ENCODE measurements around the gene IRF7. TPM values are rescaled to one million over a fixed set of nuclear protein-coding genes. Genes with fewer than 3 reads are reported as not detected.

IRF7 gene
- total and polyA plus RNA-seq, 2 donors (not counting 3 experiments of a cell fraction or from before 2014, with no cell fraction given), result 12.6 to 14.7 TPM

DNA sequence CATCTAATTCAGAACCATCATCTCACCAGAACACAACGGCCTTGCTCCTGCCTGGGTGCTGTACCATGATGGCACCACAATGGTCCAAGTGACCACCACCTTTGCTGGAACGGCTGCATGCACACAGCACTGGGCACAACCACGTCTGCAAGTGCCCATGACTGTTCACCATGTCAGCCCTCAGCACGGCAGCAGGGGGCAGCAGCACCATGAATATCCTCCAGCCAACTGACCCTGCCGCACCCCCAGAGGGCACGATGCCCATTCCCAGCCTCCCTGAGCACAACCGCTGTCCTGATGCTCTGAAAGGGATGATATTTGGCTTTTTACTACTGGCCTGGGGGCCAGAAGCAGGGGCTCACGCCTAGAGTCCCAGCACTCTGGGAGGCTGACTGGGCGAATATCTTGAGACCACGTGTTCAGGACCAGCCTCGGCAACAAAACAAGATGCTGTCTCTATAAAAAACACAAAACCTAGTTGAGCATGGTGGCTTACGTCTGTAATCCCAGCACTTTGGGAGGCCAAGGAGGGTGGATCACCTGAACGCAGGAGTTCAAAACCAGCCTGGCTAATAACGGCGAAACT, 47.0 kb upstream of the IRF7 start:
- CTCF ChIA-PET, result interaction anchor here (0.6 to 1.4 kb wide), 7 partner anchors 11 to 66 kb away, joined by 3 to 10 read pairs (median 3); no protein-coding TSS in a partner anchor
- intact Hi-C loops (cut with micrococcal nuclease), result loop anchor here (1.0 kb wide), 2 partner anchors 61 to 66 kb away; no protein-coding TSS in a partner anchor
- no peak overlapping the region for H2AFZ ChIP-seq (ENCODE audit: low read depth, low read length)

More for the DNA sequence above, 47.0 kb upstream of the IRF7 start:
- FAIRE-seq (peak; percentile 93), DNase-seq (ENCODE audit: low read depth, low spot score) (peak; percentile 54)
- no peaks in the 10 kb centered on the region for H3K27me3 ChIP-seq (ENCODE audit: control insufficient read depth in 2 of 2, insufficient read depth in 2 of 2, low read length in 2 of 2)
- no peak for TF ChIP-seq EZH2 (IDR thresholded peaks at IDR 0.05; ENCODE audit: borderline replicate concordance, low read depth, low read length, severe bottlenecking)
- TF ChIP-seq CTCF (IDR thresholded peaks at IDR 0.05; ENCODE audit: extremely low read depth in 1 of 2, insufficient read depth in 1 of 2, low read depth in 1 of 2, low read length in 2 of 2), result peak; percentile 76 to 86
- no peak for TF ChIP-seq POLR2A (IDR thresholded peaks at IDR 0.05; ENCODE audit: low read depth, low read length)
- TF ChIP-seq MAX (IDR thresholded peaks at IDR 0.05; ENCODE audit: insufficient read depth, insufficient read length), result no peak
- no peak for TF ChIP-seq POLR2AphosphoS5 (IDR thresholded peaks at IDR 0.05; ENCODE audit: insufficient read depth, low read depth, low read length)
- no peak overlapping the region for H3K4me2 ChIP-seq (ENCODE audit: insufficient read depth, low read length)
- peaks cover 4 to 26% of the 10 kb centered on the region in 2 experiments for H3K36me3 ChIP-seq (ENCODE audit: control insufficient read depth in 2 of 2, extremely low read depth in 1 of 2, insufficient read depth in 2 of 2, low read length in 2 of 2)
- H3K9me3 ChIP-seq (replicated peaks; ENCODE audit: control insufficient read depth, insufficient read depth, low read length), result no peaks in the 10 kb centered on the region
- no peak overlapping the region for H3K27ac ChIP-seq (ENCODE audit: insufficient read depth, low read depth, low read length)
- BruUV-seq (replicated peaks), result no TSS peak
- H3K4me3 ChIP-seq (replicated peaks in 1 of 3; ENCODE audit: insufficient read depth in 1 of 3, low read depth in 1 of 3, low read length in 3 of 3), result no peak overlapping the region
- dilution Hi-C loops (cut with MboI; ENCODE audit: extremely low pct_ligation_motif_present, low sequenced_read_pairs), result no loop called here
- POLR2A ChIA-PET, result no interaction called here
- H3K4me1 ChIP-seq (ENCODE audit: control insufficient read depth, extremely low read depth, insufficient read depth, low read length), result no peaks in the 10 kb centered on the region
- no peaks in the 10 kb centered on the region for H3K79me2 ChIP-seq (ENCODE audit: control insufficient read depth, insufficient read depth, low read length)
- H3K9me1 ChIP-seq (replicated peaks; ENCODE audit: control insufficient read depth, extremely low read depth, insufficient read depth, low read length), result no peaks in the 10 kb centered on the region
- H3K9ac ChIP-seq (replicated peaks; ENCODE audit: extremely low read depth, insufficient read depth, low read length), result no peak overlapping the region
- H4K20me1 ChIP-seq (replicated peaks; ENCODE audit: control insufficient read depth, extremely low read depth, insufficient read depth, low read length), result no peaks in the 10 kb centered on the region
